ENCODE results near the gene SLC16A8. TPM values are rescaled to one million over a fixed set of nuclear protein-coding genes. Genes with fewer than 3 reads are reported as not detected.
"Not testable (repeated sequence)": the region's sequence is repeated elsewhere in the genome, so short reads cannot be mapped to it uniquely, and the experiment has no call there.

SLC16A8 gene
- total RNA-seq, 4 donors from 2014 or later = not detected

DNA sequence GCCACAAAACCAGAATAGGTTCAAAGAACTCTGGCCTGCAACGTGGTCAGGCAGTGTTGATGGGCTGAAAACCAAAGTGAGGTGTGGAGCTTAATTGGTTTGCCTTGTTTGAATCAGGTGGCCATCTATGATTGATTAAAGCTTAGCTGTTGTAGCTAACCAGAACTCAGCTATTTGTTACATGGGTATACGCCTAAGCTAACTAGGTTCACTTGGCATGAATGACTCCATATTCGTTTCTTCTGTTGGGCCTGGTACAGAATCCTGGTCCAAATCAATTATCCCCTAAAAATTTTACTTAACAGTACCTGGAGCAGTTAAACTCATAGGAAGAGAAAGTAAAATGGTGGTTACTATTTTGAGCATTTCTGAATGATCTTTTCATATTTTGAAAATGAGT lies 34.2 kb upstream of the SLC16A8 start:
- H3K36me3 ChIP-seq = peaks cover 0 to 19% (median 0%) of the 10 kb centered on the region in 3 donors
- WGBS, 2 donors = 91% methylated on average over 3 of the region's 3 CpGs
- H3K27ac ChIP-seq = no peak overlapping the region
- no peak for DNase-seq
- H3K4me3 ChIP-seq = no peak overlapping the region
- TF ChIP-seq CTCF (IDR thresholded peaks at IDR 0.05) = no peak
- TF ChIP-seq POLR2A (IDR thresholded peaks at IDR 0.05) = no peak
- H3K9me3 ChIP-seq = no peaks in the 10 kb centered on the region
- intact Hi-C loops (cut with DNase I) = no loop called here
- H3K27me3 ChIP-seq = no peaks in the 10 kb centered on the region
- peaks cover 0 to 29% (median 10%) of the 10 kb centered on the region in 3 donors for H3K4me1 ChIP-seq

DNA sequence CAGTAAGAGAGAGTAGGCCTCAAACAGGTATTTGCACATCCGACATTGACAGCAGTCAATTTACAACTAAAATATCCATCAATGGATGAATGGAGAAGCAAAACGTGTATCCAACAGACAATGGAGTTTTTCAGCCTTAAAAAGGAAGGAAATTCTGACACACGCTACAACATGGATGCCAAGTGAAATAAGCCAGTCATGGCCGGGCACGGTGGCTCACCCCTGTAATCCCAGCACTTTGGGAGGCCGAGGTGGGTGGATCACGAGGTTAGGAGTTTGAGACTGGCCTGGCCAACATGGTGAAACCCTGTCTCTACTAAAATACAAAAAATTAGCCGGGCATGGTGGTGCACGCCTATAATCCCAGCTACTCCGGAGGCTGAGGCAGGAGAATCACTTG lies 33.6 kb upstream of the SLC16A8 start:
- WGBS, 2 donors = 77 to 96% methylated on average over 7 to 10 of the region's 10 CpGs
- H3K27ac ChIP-seq; H3K9me3 ChIP-seq; DNase-seq; intact Hi-C loops (cut with DNase I); H3K4me3 ChIP-seq; H3K27me3 ChIP-seq: not testable (repeated sequence)
- peaks cover 0 to 29% (median 10%) of the 10 kb centered on the region in 3 donors for H3K4me1 ChIP-seq
- peaks cover 0 to 25% (median 0%) of the 10 kb centered on the region in 3 donors for H3K36me3 ChIP-seq

DNA sequence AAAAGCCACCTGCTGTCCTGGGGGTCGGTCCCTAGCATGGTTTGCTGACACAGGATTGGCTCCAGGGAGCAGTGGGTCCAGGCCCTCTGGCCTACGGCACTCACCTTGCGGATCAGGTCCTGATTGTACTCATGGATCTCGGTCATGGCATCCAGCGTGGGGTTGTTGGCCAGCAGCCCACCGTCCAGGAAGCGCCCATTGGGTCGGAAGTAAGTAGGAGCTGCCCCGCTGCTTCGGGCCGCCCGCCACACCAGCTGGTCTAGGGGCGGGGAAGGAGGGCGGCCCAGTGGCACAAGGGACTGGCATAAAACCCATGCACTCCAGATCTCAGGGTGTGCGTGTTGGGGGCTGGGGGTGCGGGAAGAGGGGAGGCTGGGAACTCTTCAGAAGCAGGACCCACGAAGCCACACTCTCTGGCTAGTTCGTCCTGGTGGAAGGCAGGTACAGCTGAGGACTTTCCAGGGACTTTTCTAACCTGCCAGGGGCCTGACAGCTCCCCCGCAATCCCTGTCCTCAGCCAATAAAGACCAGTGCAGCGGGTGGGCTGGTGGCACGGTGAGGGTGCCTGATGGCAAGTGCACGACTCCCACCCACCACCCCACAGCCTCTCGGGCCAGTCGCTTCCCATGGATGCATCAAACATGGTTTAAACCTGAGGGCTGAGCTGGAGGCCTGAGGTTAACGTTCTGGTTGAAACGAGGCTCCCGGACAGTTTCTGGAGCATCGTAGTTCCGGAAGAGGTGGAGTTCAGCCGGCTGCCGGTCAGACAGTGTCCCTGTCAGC lies 31.6 kb upstream of the SLC16A8 start:
- intact Hi-C loops (cut with DNase I) = no loop called here

DNA sequence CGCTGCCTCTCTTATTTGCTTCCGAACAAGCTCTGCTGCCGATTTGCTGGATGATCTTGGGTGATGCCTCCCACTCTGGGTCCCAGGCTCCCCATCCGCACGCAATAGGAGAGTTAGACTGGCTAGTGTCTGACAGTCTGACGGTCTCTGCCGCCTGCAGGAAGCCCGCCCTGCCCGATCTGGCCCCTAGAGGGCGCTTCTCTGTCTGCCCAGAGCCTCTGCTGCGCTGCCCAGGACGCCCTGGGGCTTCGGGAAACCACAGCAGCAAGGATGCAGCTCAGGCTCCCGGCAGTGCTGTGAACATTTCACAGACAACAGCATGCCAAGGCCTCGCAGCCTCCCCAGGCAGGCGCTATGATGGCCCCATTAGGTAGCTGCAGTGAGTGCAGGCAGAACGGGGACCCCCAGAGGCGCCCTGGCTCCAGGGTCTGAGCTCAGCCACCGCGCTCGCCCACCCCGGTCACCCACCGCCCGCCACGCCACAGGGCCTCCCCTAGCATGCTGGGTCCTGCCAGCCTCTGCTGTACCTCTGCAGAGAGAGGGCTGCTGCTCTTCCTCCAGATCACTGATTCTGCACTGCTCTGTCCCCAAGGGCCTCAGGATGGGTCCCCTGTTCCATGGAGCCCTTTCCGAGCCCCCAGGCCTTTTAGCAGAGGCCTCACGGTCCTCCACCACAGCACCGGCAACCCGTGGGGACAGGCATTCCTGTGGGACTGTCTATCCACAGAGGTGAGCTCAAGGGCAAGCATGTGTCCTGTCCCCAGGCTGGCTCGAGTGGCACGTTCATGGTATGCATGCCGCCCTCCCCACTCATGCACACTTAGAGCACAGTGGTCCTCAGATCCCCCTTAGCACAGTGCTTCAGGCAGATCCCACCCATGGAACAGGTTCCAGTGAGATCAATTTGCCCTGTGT lies 30.8 kb upstream of the SLC16A8 start:
- TF ChIP-seq CTCF (IDR thresholded peaks at IDR 0.05) (peak; percentile 78 to 95 (median 90)), POLR2A (IDR thresholded peaks at IDR 0.05) (no peak)
- Histone ChIP-seq H3K27me3 (peaks cover 0 to 4% (median 0%) of the 10 kb centered on the region in 4 donors), H3K4me3 (no peak overlapping the region), H3K27ac (no peak overlapping the region), H3K36me3 (peaks cover 0 to 32% (median 0%) of the 10 kb centered on the region in 3 donors), H3K4me1 (peaks cover 5 to 38% (median 18%) of the 10 kb centered on the region in 3 donors), H3K9me3 (no peaks in the 10 kb centered on the region)
- intact Hi-C loops (cut with DNase I) = no loop called here
- no peak for DNase-seq
- 42 to 75% methylated on average over 2 to 9 of the region's 32 CpGs for WGBS, 2 donors

More for the DNA sequence above, 31.6 kb upstream of the SLC16A8 start:
- no peak overlapping the region for H3K27ac ChIP-seq
- H3K36me3 ChIP-seq = peaks cover 0 to 32% (median 0%) of the 10 kb centered on the region in 3 donors
- H3K27me3 ChIP-seq = no peaks in the 10 kb centered on the region
- H3K4me3 ChIP-seq = no peak overlapping the region
- H3K4me1 ChIP-seq = peaks cover 5 to 43% (median 20%) of the 10 kb centered on the region in 3 donors
- no peak for TF ChIP-seq POLR2A (IDR thresholded peaks at IDR 0.05)
- TF ChIP-seq CTCF (IDR thresholded peaks at IDR 0.05) = no peak
- WGBS, 2 donors = 92 to 93% methylated on average over 8 to 12 of the region's 31 CpGs
- H3K9me3 ChIP-seq = no peaks in the 10 kb centered on the region
- no peak for DNase-seq

- Histone ChIP-seq H3K9me3 (no peaks in the 10 kb centered on the region), H3K4me1 (peaks cover 5 to 51% (median 22%) of the 10 kb centered on the region in 3 donors), H3K27ac (no peak overlapping the region), H3K36me3 (peaks cover 0 to 24% (median 0%) of the 10 kb centered on the region in 3 donors), H3K27me3 (peaks cover 0 to 4% (median 0%) of the 10 kb centered on the region in 4 donors), H3K4me3 (no peak overlapping the region)
- no peak for TF ChIP-seq CTCF (IDR thresholded peaks at IDR 0.05)
- TF ChIP-seq POLR2A (IDR thresholded peaks at IDR 0.05) = no peak
- 70 to 82% methylated on average over 2 to 13 of the region's 22 CpGs for whole genome bisulfite sequencing, 2 donors
- intact Hi-C loops (cut with DNase I) = no loop called here
- DNase-seq = no peak
These were observed 28.4 kb upstream of the SLC16A8 start for GRCh38 chr22:38112381-38112780.
